GM19468 (cell line): ENCODE measurements around the gene CMTR2.
"Not testable (repeated sequence)": the region's sequence is repeated elsewhere in the genome, so short reads cannot be mapped to it uniquely, and the experiment has no call there.

ENCODE experiments used
- ATAC-seq: cut with Tn5 transposase; IDR thresholded peaks from one replicate; pipeline ENCODE4 v1.9.1; 2021; ENCODE audit warnings: mild to moderate bottlenecking, moderate library complexity, moderate number of reproducible peaks; ENCODE audit not compliant: unreplicated experiment; ENCODE audit errors: extremely low read depth

Gene CMTR2

GRCh38 chr16:71288890-71289731 lies at the start of gene CMTR2:
CMTR2 (minus strand) TSS chr16:71289402; CDS start chr16:71285920, 3,482 bp downstream.
- ATAC-seq = peak; percentile 81

GRCh38 chr16:71338632-71339031 lies 49.4 kb upstream of the CMTR2 start:
- ATAC-seq = no peak

DNA sequence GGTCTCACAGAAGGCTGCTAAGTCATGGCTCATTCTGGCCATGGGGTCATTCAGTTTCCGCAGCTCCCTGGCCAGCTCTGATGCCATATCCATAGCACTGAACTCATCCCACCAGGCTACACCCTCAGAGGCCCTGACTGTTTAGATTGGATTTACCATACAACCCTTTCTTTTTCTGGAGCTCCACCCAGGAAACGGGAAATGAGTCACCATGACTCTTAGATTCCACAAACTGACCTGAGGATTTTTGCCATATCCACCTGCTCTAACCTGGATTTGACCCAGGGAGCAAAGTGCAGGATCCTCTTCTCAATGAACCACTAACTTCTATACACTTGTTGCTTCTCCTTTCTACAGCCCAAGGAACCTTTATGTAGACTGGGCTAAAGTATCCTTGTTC lies 49.0 kb upstream of the CMTR2 start:
- ATAC-seq = no peak

DNA sequence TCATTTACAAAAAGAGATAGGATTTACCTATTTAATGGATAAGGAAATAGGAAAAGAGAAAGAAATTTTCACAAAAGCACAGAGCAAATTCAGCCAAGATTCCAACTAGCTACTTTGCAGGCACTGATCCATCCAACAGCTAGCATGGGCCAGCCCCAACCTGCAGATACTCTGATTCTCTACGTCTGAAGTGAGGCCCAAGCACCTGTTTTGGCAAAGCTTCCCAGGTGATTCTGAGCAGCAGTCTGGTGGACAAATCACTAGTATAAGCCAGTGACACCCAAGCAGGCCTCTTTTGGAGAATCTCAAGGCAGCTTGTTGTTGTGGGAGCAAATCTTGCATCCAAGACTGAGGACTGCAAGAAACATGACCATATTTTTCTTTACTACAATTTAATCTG lies 48.4 kb upstream of the CMTR2 start:
- ATAC-seq = no peak

DNA sequence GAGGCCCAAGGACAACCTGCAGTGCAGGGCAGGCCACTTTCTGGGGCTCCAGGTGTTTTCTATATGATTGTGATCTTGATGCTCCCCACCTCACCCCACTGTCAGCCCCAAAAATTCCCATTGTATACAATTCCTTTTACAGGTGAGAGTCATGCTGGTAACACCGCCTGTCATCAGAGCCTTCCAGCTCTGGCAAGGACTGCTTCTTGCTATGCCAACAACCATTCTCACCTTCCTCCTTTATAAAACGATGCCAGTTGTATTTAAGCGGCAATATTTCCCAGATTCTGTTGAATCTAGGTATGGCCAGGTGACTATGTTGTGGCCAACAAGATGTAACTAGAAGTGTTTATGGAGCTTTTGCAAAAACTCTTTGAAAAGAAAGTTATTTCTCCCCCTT lies 38.9 kb upstream of the CMTR2 start:
- ATAC-seq = no peak

- ATAC-seq = no peak
Observed at GRCh38 chr16:71327720-71328119, 38.5 kb upstream of the CMTR2 start.

DNA sequence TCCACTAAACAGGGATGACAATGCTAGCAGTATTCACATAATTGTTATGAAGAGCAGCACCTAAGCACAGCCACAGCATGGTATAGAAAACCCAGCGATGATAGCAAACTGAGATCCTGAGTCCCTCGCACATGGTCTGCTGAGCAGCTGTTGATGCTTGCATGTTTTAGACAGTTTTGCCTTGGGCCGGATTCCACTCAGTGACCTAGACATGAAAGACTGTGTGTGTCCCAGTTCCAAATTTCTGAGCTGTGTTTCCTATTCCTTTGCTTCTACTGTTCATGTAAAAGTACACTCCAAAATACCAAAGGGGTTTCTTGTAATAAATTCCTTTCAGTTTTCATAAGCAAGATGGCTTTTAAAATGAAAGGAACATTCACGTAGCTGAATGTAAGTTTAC lies 30.8 kb upstream of the CMTR2 start:
- no peak for ATAC-seq

DNA sequence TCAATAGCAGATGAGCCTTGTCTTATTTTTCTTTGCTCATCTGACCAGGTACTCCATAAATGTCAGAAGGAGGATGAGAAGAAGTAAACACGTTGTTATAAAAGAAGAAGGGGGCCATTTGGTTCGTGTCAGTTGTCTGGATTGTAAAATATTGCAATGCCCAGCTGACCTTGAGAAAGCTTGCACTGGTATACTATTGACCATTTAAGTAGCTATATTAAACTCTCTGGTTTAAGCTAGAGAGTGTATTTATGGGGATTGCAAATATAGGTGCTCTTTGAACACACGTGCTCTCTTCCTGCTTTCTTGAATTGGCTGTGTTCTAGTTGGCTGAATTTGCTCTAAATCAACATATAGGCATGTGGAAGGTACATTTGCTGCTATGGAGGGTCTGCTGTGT lies 26.1 kb upstream of the CMTR2 start:
- ATAC-seq = no peak

GRCh38 chr16:71313591-71313990 lies 24.4 kb upstream of the CMTR2 start:
- ATAC-seq = not testable (repeated sequence)

GRCh38 chr16:71311553-71312158 lies 22.5 kb upstream of the CMTR2 start:
- ATAC-seq = no peak

DNA sequence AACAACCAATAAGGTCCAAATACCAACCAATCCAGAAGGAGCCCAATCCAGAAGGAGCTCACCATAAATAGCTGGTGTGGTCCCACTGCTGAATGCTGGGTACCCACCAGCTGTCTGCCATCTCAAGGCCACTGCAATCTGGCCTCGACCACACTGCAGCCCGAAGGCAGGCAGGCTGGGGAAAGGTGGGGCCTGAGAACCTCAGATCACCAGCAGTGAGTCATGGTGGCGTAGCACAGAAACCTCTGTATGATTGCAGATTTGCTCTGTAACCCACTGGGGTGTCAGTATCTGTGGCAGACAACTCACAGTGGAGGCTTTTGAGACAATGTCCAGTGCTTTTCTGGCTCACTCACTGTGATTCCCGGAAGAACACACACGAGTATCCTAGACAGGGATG lies 14.7 kb upstream of the CMTR2 start:
- ATAC-seq = no peak

GRCh38 chr16:71297341-71297634 lies 8.1 kb upstream of the CMTR2 start:
- ATAC-seq = no peak

GRCh38 chr16:71296584-71297340 lies 7.6 kb upstream of the CMTR2 start:
- ATAC-seq = no peak

DNA sequence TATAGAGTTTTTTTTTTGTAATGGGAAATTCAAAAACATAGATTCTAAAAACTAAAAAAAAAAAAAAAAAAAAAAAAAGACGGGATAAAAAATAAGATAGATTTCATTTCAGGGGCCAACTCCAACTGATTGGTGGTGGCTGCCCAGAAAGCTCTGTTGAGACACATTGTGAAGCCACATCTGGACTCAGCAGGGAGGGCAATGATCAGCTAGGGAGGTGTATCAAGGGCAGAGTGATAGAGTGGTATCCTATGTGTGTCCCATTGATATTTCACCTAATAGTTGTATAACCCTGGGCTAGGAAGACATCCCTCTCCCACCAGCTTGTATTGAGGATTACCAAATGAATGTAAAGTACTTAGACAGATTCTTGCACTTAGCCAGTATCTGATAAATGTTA lies 6.7 kb upstream of the CMTR2 start:
- no peak for ATAC-seq

- ATAC-seq = no peak
Observed at GRCh38 chr16:71293919-71294318, 4.7 kb upstream of the CMTR2 start.

GRCh38 chr16:71292095-71292494 lies 2.9 kb upstream of the CMTR2 start:
- ATAC-seq = not testable (repeated sequence)

DNA sequence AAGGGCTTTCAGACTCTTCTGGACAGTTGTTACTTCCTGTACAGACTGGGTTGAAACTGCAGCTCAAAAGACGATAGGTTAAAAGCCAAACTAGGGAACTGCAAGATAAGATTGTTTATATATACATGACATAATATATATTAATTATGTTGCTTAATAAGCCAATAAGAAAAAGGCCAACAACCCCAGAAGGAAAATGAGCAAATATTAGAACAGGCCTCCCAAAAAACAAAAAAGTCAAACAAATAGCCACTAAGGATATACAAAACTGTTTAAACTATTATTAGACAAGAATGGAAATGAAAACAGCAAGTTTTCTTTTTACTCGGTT lies 495 bp upstream of the CMTR2 start:
- ATAC-seq = no peak

DNA sequence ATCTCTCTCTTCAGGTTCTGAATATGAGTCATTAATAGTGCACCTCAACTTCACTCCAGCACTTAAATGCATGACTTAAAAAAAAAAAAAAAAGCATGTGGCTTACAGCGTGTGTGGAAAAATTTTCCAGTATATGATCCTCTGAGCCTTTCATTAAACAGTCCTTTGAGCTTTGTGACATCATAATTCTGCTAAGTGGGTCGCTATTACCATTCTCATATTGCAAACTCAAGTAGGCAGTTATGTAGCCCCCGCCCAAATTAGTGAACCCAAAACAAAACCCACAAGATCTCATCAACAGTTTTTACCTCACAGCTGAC lies 672 bp downstream of the CMTR2 start:
- ATAC-seq = no peak

DNA sequence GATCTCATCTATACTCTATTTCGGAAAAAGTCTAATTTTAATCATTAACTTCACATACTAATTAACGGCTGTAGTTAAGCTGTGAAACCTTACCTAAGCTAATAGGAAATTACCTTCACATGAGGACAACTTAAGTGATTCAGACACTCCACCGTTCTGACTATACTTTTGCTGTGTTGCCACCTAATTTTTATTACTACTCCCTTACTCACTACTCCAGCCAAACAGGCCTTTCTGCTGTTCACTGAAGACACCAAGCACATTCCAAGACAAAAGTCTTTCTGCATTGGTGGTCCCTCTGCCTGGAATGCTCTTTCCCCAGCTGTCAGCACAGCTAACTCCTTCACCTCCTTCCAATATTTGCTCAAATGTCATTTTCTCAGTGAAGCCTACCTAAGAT lies 1.3 kb downstream of the CMTR2 start:
- no peak for ATAC-seq

DNA sequence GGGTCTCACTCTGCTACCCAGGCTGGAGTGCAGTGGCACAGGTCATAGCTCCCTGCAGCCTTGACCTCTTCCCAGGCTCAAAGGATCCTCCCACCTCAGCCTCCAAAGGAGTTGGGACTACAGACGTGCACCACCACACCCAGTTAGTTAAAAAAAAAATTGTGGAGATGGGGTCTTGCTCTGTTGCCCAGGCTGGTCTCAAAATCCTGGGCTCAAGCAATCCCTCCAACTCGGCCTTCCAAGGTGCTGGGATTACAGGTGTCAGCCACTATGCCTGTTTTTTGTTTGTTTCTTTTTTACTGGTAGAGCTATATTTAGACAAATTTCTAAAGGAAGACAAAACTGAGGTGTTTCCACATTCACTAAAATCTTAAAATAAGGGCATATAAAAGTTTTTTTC lies 1.7 kb downstream of the CMTR2 start:
- no peak for ATAC-seq

DNA sequence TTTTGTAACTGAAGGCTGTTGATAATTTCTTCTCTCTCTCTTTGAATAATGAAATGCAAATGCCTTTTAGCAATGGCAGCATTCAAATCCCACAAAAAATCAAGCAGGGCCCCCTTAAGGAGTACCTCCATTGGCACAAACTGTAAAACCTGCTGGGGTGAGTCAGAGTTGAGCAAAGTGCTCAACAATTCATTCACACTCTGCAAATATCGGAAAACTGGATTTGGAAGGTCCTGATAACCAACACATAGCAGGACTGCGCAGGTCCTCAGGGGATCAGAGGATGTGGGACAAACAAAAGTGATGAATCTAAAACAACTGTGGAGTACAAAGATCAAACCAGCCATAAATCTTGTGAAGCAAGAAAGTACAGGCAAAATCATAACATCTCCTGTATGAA lies 5.6 kb downstream of the CMTR2 start:
- no peak for ATAC-seq

DNA sequence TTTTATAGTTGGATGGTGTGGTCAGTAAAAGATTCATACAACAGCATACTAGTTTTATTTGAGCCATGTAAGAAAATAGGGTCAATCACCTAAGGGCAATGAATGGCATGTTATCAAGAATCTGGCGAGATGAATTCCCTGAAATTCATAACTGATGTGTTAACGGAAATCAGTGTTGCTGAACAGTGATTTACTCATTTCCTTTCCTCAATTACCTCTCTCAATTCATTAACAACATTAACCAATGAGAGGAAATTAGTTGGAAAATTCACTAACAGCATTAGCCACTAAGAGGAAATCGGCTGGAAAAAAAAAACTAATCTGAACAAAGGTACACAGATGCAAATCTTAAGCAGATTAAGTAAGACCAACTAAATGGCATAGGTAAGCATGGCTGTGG lies 6.3 kb downstream of the CMTR2 start:
- no peak for ATAC-seq
